Upper lobe of left lung (tissue), 6 donors: Measurements from ENCODE around the gene SNED1. TPM values are rescaled to one million over a fixed set of nuclear protein-coding genes. Genes with fewer than 3 reads are reported as not detected.

ENCODE experiments used
- ATAC-seq, 2 donors: fragments of 200-7000 bp; cut with Tn5 transposase; one replicate each; pipeline ENCODE4 v1.9.1; 2022; ENCODE audit warnings: mild to moderate bottlenecking in 2 of 2, moderate library complexity in 2 of 2; ENCODE audit not compliant: low FRiP score in 2 of 2
- DNase-seq, 2 donors: peaks; one replicate each; pipeline ENCODE4 v3.0.0-alpha.2; 2019 to 2020
- H3K27ac ChIP-seq, 4 donors: fragments of 200-600 bp; sonication (generic); one replicate each; pipeline ENCODE4 v1.5.1; 2016 to 2019
- H3K27me3 ChIP-seq, 4 donors: fragments of 200-600 bp; sonication (generic); one replicate each; pipeline ENCODE4 v1.5.1; 2017 to 2019
- H3K36me3 ChIP-seq, 4 donors: fragments of 200-600 bp; sonication (generic); one replicate each; pipeline ENCODE4 v1.5.1; 2016 to 2019
- H3K4me1 ChIP-seq, 4 donors: fragments of 200-600 bp; sonication (generic); one replicate each; pipeline ENCODE4 v1.5.1; 2018 to 2019
- H3K4me3 ChIP-seq, 4 donors: fragments of 200-600 bp; sonication (generic); one replicate each; pipeline ENCODE4 v1.5.1; 2017 to 2019; ENCODE audit warnings: mild to moderate bottlenecking in 2 of 4, moderate library complexity in 1 of 4
- H3K9me3 ChIP-seq, 4 donors: fragments of 200-600 bp; sonication (generic); one replicate each; pipeline ENCODE4 v1.5.1; 2018 to 2019
- CTCF ChIP-seq, 6 experiments: fragments of 450-650 bp in 4 of 6; fragments of 200-600 bp in 2 of 6; sonication (generic) in 2 of 6; IDR thresholded peaks; one replicate each; pipeline ENCODE4 v1.5.1; 2016 to 2019; ENCODE audit warnings: antibody characterized with exemption in 6 of 6
- EP300 ChIP-seq, 4 donors: sonication (generic); formaldehyde crosslinking; IDR thresholded peaks; one replicate each; pipeline ENCODE4 v1.5.1; 2017; ENCODE audit warnings: antibody characterized with exemption in 4 of 4, control low read depth in 2 of 4
- POLR2A ChIP-seq, 4 donors: fragments of 450-650 bp; IDR thresholded peaks; one replicate each; pipeline ENCODE4 v1.5.1; 2016 to 2017; ENCODE audit warnings: antibody characterized with exemption in 4 of 4, mild to moderate bottlenecking in 2 of 4
- POLR2AphosphoS5 ChIP-seq, 2 donors: sonication (generic); formaldehyde crosslinking; IDR thresholded peaks; one replicate each; pipeline ENCODE4 v1.5.1; 2017; ENCODE audit warnings: antibody characterized with exemption in 2 of 2
- WGBS, 2 donors: methylation state at CpG; one replicate each; pipeline ENCODE4 v1.1.5; 2017 to 2018; 5-methylcytosine and 5-hydroxymethylcytosine counted together
- total RNA-seq, 6 donors: library from RNA; depleted of rRNA in 4 of 6; stranded (reverse); fragments of >200 nt in 4 of 6; gene quantifications; one replicate each; pipeline versions ENCODE4 v1.1.0 to v1.2.1, GENCODE V29; 2016 to 2021
- donor health status: DM: no; HTN: no; CAD: no; lungs with moderate emphysema.
- donor health status: DM: no; HTN: yes; CAD: no; lungs with severe emphysema.

The SNED1 gene
- total RNA-seq, 6 donors from 2014 or later, result 26.0 to 189 (median 38.9) TPM

- peak in 1 of 2 donors; percentile 56 for DNase-seq
- Histone ChIP-seq H3K27ac (no peak overlapping the region), H3K36me3 (peaks cover 0 to 61% (median 34%) of the 10 kb centered on the region in 4 donors)
These were observed 68.5 kb downstream of the SNED1 start for GRCh38 chr2:241066893-241067341.

GRCh38 chr2:241067501-241068135 lies 69.2 kb downstream of the SNED1 start:
- no peaks in the 10 kb centered on the region for H3K9me3 ChIP-seq
- TF ChIP-seq EP300 (IDR thresholded peaks at IDR 0.05), result no peak
- no peak for ATAC-seq
- peaks cover 0 to 68% (median 37%) of the 10 kb centered on the region in 4 donors for H3K36me3 ChIP-seq
- peak in 1 of 2 donors; percentile 67 for DNase-seq
- H3K27ac ChIP-seq, result no peak overlapping the region
- no peaks in the 10 kb centered on the region for H3K27me3 ChIP-seq
- no peak overlapping the region for H3K4me3 ChIP-seq
- 93% methylated on average over 7 to 21 of the region's 21 CpGs for WGBS, 2 donors
- H3K4me1 ChIP-seq, result peaks cover 0 to 22% (median 7%) of the 10 kb centered on the region in 4 donors

More at GRCh38 chr2:241066893-241067341, 68.5 kb downstream of the SNED1 start:
- peaks cover 0 to 25% (median 7%) of the 10 kb centered on the region in 4 donors for H3K4me1 ChIP-seq
- no peak overlapping the region for H3K4me3 ChIP-seq
- no peaks in the 10 kb centered on the region for H3K9me3 ChIP-seq
- WGBS, 2 donors, result 87 to 96% methylated on average over 4 to 15 of the region's 15 CpGs
- TF ChIP-seq POLR2AphosphoS5 (IDR thresholded peaks at IDR 0.05) (no peak), CTCF (IDR thresholded peaks at IDR 0.05) (no peak), POLR2A (IDR thresholded peaks at IDR 0.05) (no peak), EP300 (IDR thresholded peaks at IDR 0.05) (no peak)
- ATAC-seq, result no peak
- no peaks in the 10 kb centered on the region for H3K27me3 ChIP-seq

- no peak for TF ChIP-seq CTCF (IDR thresholded peaks at IDR 0.05)
- TF ChIP-seq POLR2AphosphoS5 (IDR thresholded peaks at IDR 0.05), result no peak
- TF ChIP-seq EP300 (IDR thresholded peaks at IDR 0.05), result no peak
- no peak overlapping the region for H3K4me3 ChIP-seq
- H3K4me1 ChIP-seq, result peaks cover 0 to 15% (median 5%) of the 10 kb centered on the region in 4 donors
- ATAC-seq (no peak), DNase-seq (peak; percentile 17 to 46)
- peaks cover 0 to 74% (median 38%) of the 10 kb centered on the region in 4 donors for H3K36me3 ChIP-seq
- 89% methylated on average over 14 to 25 of the region's 25 CpGs for WGBS, 2 donors
- H3K9me3 ChIP-seq, result no peaks in the 10 kb centered on the region
- no peak overlapping the region for H3K27ac ChIP-seq
- no peaks in the 10 kb centered on the region for H3K27me3 ChIP-seq
These were observed 69.9 kb downstream of the SNED1 start for GRCh38 chr2:241068136-241068941.

GRCh38 chr2:241068942-241069810 lies 70.8 kb downstream of the SNED1 start:
- peak; percentile 15 to 72 for DNase-seq

More at GRCh38 chr2:241068942-241069810, 70.8 kb downstream of the SNED1 start:
- no peak for ATAC-seq
- H3K9me3 ChIP-seq, result no peaks in the 10 kb centered on the region
- H3K27me3 ChIP-seq, result no peaks in the 10 kb centered on the region
- TF ChIP-seq EP300 (IDR thresholded peaks at IDR 0.05), result no peak
- TF ChIP-seq POLR2AphosphoS5 (IDR thresholded peaks at IDR 0.05), result no peak
- no peak for TF ChIP-seq CTCF (IDR thresholded peaks at IDR 0.05)
- peaks cover 0 to 83% (median 39%) of the 10 kb centered on the region in 4 donors for H3K36me3 ChIP-seq
- no peak overlapping the region for H3K4me3 ChIP-seq
- WGBS, 2 donors, result 90 to 93% methylated on average over 4 to 18 of the region's 28 CpGs
- peaks cover 0 to 6% (median 0%) of the 10 kb centered on the region in 4 donors for H3K4me1 ChIP-seq
- H3K27ac ChIP-seq, result no peak overlapping the region
